Measurements from ENCODE around the gene TLK2. TPM values are rescaled to one million over a fixed set of nuclear protein-coding genes. Genes with fewer than 3 reads are reported as not detected.

The TLK2 gene
- total RNA-seq, 3 donors from 2014 or later (not counting 1 experiment from before 2014, with no cell fraction given), result 63.8 to 77.2 (median 68.2) TPM

- WGBS (ENCODE audit: insufficient coverage), result 78% methylated on average over 6 of the region's 6 CpGs
- H3K36me3 ChIP-seq (ENCODE audit: control insufficient read depth, insufficient read depth, low read length), result peaks cover 16% of the 10 kb centered on the region
These were observed 139.4 kb downstream of the TLK2 start for GRCh38 chr17:62617894-62618472.

GRCh38 chr17:62618647-62619416 is 140.2 kb downstream of the TLK2 start:
- no peak for DNase-seq
- H3K4me3 ChIP-seq (ENCODE audit: low read length), result no peak overlapping the region

More at GRCh38 chr17:62617894-62618472, 139.4 kb downstream of the TLK2 start:
- Mint-ChIP-seq H3K9me3 (no peaks in the 10 kb centered on the region), H3K27ac (no peak overlapping the region), H3K27me3 (ENCODE audit: low read depth in 2 of 2) (no peaks in the 10 kb centered on the region), H3K36me3 (peaks cover 14% of the 10 kb centered on the region), H3K4me1 (no peaks in the 10 kb centered on the region), H3K4me3 (no peak overlapping the region)
- no peak for DNase-seq
- ATAC-seq, result no peak
- Histone ChIP-seq H3K27me3 (ENCODE audit: control insufficient read depth, insufficient read depth, low read length) (no peaks in the 10 kb centered on the region), H3K27ac (ENCODE audit: low read length) (no peak overlapping the region), H3K4me3 (ENCODE audit: low read length) (no peak overlapping the region), H3K4me1 (ENCODE audit: control insufficient read depth, insufficient read depth, low read length) (no peaks in the 10 kb centered on the region), H3K9me3 (ENCODE audit: control insufficient read depth, insufficient read depth, low read length) (no peaks in the 10 kb centered on the region)
- TF ChIP-seq, protein P1, sequence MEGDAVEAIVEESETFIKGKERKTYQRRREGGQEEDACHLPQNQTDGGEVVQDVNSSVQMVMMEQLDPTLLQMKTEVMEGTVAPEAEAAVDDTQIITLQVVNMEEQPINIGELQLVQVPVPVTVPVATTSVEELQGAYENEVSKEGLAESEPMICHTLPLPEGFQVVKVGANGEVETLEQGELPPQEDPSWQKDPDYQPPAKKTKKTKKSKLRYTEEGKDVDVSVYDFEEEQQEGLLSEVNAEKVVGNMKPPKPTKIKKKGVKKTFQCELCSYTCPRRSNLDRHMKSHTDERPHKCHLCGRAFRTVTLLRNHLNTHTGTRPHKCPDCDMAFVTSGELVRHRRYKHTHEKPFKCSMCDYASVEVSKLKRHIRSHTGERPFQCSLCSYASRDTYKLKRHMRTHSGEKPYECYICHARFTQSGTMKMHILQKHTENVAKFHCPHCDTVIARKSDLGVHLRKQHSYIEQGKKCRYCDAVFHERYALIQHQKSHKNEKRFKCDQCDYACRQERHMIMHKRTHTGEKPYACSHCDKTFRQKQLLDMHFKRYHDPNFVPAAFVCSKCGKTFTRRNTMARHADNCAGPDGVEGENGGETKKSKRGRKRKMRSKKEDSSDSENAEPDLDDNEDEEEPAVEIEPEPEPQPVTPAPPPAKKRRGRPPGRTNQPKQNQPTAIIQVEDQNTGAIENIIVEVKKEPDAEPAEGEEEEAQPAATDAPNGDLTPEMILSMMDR (IDR thresholded peaks at IDR 0.05), result no peak
- intact Hi-C loops (cut with micrococcal nuclease), result no loop called here

GRCh38 chr17:62619417-62620155 is 141.0 kb downstream of the TLK2 start:
- 94% methylated on average over 10 of the region's 10 CpGs for WGBS (ENCODE audit: insufficient coverage)
- Histone ChIP-seq H3K27me3 (ENCODE audit: control insufficient read depth, insufficient read depth, low read length) (no peaks in the 10 kb centered on the region), H3K9me3 (ENCODE audit: control insufficient read depth, insufficient read depth, low read length) (no peaks in the 10 kb centered on the region), H3K4me3 (ENCODE audit: low read length) (no peak overlapping the region), H3K4me1 (ENCODE audit: control insufficient read depth, insufficient read depth, low read length) (no peaks in the 10 kb centered on the region), H3K36me3 (ENCODE audit: control insufficient read depth, insufficient read depth, low read length) (peaks cover 9% of the 10 kb centered on the region), H3K27ac (ENCODE audit: low read length) (no peak overlapping the region)
- ATAC-seq (no peak), DNase-seq (no peak)
- no peaks in the 10 kb centered on the region for H3K9me3 Mint-ChIP-seq
- peaks cover 6% of the 10 kb centered on the region for H3K36me3 Mint-ChIP-seq
- no peak overlapping the region for H3K4me3 Mint-ChIP-seq
- TF ChIP-seq, protein P1 (IDR thresholded peaks at IDR 0.05), result no peak
- H3K27ac Mint-ChIP-seq, result no peak overlapping the region
- intact Hi-C loops (cut with micrococcal nuclease), result no loop called here
- H3K4me1 Mint-ChIP-seq, result no peaks in the 10 kb centered on the region
- no peaks in the 10 kb centered on the region for H3K27me3 Mint-ChIP-seq (ENCODE audit: low read depth in 2 of 2)

More at GRCh38 chr17:62618647-62619416, 140.2 kb downstream of the TLK2 start:
- Histone ChIP-seq H3K4me1 (ENCODE audit: control insufficient read depth, insufficient read depth, low read length) (no peaks in the 10 kb centered on the region), H3K36me3 (ENCODE audit: control insufficient read depth, insufficient read depth, low read length) (peaks cover 16% of the 10 kb centered on the region), H3K27me3 (ENCODE audit: control insufficient read depth, insufficient read depth, low read length) (no peaks in the 10 kb centered on the region), H3K27ac (ENCODE audit: low read length) (no peak overlapping the region), H3K9me3 (ENCODE audit: control insufficient read depth, insufficient read depth, low read length) (no peaks in the 10 kb centered on the region)
- H3K4me3 Mint-ChIP-seq, result no peak overlapping the region
- H3K9me3 Mint-ChIP-seq, result no peaks in the 10 kb centered on the region
- TF ChIP-seq, protein P1 (IDR thresholded peaks at IDR 0.05), result no peak
- no peaks in the 10 kb centered on the region for H3K4me1 Mint-ChIP-seq
- intact Hi-C loops (cut with micrococcal nuclease), result no loop called here
- ATAC-seq, result no peak
- no peaks in the 10 kb centered on the region for H3K27me3 Mint-ChIP-seq (ENCODE audit: low read depth in 2 of 2)
- peaks cover 13% of the 10 kb centered on the region for H3K36me3 Mint-ChIP-seq
- WGBS (ENCODE audit: insufficient coverage), result 95% methylated on average over 17 of the region's 17 CpGs
- no peak overlapping the region for H3K27ac Mint-ChIP-seq

All from natural killer cell (primary cell).